Measurements from ENCODE around the gene TSC22D4. TPM values are rescaled to one million over a fixed set of nuclear protein-coding genes. Genes with fewer than 3 reads are reported as not detected.

The TSC22D4 gene
- total RNA-seq, 2 experiments from 2014 or later, result 34.6 to 36.5 TPM

GRCh38 chr7:100476101-100476780 lies 2.8 kb downstream of the TSC22D4 start:
- Mint-ChIP-seq H3K4me3 (peak overlapping the region; percentile 97), H3K27me3 (no peaks in the 10 kb centered on the region), H3K27ac (peak overlapping the region; percentile 86), H3K4me1 (ENCODE audit: low read depth) (peaks cover 49% of the 10 kb centered on the region), H3K36me3 (ENCODE audit: low read depth) (peaks cover 54% of the 10 kb centered on the region), H3K9me3 (no peaks in the 10 kb centered on the region)
- ChIA-PET CTCF (no interaction called here), POLR2A (interaction anchor here (0.6 to 5.1 kb wide), 3 partner anchors 47 to 108 kb away, joined by 4 to 32 read pairs (median 4); partner anchors contain the start of genes MEPCE and ZCWPW1)
- Histone ChIP-seq H3K9me3 (ENCODE audit: control insufficient read depth in 1 of 2, insufficient read depth in 1 of 2, low read length in 2 of 2) (no peaks in the 10 kb centered on the region), H3K27ac (ENCODE audit: low read depth in 1 of 2, low read length in 2 of 2) (peak overlapping the region; percentile 64 to 66), H3K36me3 (ENCODE audit: insufficient read depth, low read length) (peaks cover 59% of the 10 kb centered on the region), H3K4me3 (ENCODE audit: low read length) (peak overlapping the region; percentile 100), H3K27me3 (ENCODE audit: control insufficient read depth in 1 of 2, insufficient read depth in 2 of 2, low read length in 2 of 2) (no peaks in the 10 kb centered on the region), H3K4me1 (ENCODE audit: insufficient read depth, low read length) (peaks cover 65% of the 10 kb centered on the region)
- DNase-seq, result no peak
- TF ChIP-seq, protein P1, sequence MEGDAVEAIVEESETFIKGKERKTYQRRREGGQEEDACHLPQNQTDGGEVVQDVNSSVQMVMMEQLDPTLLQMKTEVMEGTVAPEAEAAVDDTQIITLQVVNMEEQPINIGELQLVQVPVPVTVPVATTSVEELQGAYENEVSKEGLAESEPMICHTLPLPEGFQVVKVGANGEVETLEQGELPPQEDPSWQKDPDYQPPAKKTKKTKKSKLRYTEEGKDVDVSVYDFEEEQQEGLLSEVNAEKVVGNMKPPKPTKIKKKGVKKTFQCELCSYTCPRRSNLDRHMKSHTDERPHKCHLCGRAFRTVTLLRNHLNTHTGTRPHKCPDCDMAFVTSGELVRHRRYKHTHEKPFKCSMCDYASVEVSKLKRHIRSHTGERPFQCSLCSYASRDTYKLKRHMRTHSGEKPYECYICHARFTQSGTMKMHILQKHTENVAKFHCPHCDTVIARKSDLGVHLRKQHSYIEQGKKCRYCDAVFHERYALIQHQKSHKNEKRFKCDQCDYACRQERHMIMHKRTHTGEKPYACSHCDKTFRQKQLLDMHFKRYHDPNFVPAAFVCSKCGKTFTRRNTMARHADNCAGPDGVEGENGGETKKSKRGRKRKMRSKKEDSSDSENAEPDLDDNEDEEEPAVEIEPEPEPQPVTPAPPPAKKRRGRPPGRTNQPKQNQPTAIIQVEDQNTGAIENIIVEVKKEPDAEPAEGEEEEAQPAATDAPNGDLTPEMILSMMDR (IDR thresholded peaks at IDR 0.05), result no peak
- intact Hi-C loops (cut with DNase I, micrococcal nuclease), result loop anchor here in 1 of 2 experiments (5.0 to 10.0 kb wide), 2 partner anchors 201 to 379 kb away; partner anchors contain the start of gene SLC12A9
- ATAC-seq (ENCODE audit: poor library complexity), result no peak

DNA sequence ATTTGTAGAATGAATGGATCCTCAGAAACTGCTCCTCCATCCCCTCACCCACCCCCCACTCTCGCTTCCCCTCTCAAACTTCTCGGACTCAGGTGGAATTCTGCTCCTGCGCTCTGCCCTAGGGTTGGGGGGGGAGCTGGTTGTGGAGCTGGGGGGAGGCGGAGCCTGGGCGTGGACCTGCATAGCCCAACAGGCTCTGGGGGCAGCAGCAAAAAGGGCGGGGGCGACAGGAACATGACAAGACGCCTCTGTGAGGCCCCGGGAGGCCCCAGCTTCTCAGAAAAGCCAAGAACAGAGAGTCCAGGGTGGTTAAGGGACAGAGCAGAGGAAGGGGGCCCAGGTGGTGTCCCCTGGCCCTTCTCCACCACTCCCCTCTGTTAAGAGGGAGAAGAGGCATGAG lies 3.5 kb downstream of the TSC22D4 start:
- CTCF ChIA-PET, result no interaction called here
- TF ChIP-seq, protein P1 (IDR thresholded peaks at IDR 0.05), result no peak
- peak overlapping the region; percentile 64 to 66 for H3K27ac ChIP-seq (ENCODE audit: low read depth in 1 of 2, low read length in 2 of 2)
- H3K4me1 ChIP-seq (ENCODE audit: insufficient read depth, low read length), result peaks cover 64% of the 10 kb centered on the region
- POLR2A ChIA-PET, result interaction anchor here (0.6 to 5.1 kb wide), 4 partner anchors 46 to 109 kb away, joined by 3 to 32 read pairs (median 4); partner anchors contain the start of genes MEPCE and ZCWPW1
- no peaks in the 10 kb centered on the region for H3K9me3 Mint-ChIP-seq
- peak overlapping the region; percentile 97 for H3K4me3 Mint-ChIP-seq
- no peaks in the 10 kb centered on the region for H3K9me3 ChIP-seq (ENCODE audit: control insufficient read depth in 1 of 2, insufficient read depth in 1 of 2, low read length in 2 of 2)
- intact Hi-C loops (cut with DNase I, micrococcal nuclease), result loop anchor here in 1 of 2 experiments (5.0 to 10.0 kb wide), 2 partner anchors 202 to 379 kb away; partner anchors contain the start of gene SLC12A9
- H3K27ac Mint-ChIP-seq, result peak overlapping the region; percentile 86
- H3K27me3 Mint-ChIP-seq, result no peaks in the 10 kb centered on the region
- DNase-seq, result peak in 1 of 14 experiments; percentile 30
- H3K36me3 Mint-ChIP-seq (ENCODE audit: low read depth), result peaks cover 59% of the 10 kb centered on the region
- peaks cover 52% of the 10 kb centered on the region for H3K4me1 Mint-ChIP-seq (ENCODE audit: low read depth)
- H3K36me3 ChIP-seq (ENCODE audit: insufficient read depth, low read length), result peaks cover 62% of the 10 kb centered on the region
- no peak for ATAC-seq (ENCODE audit: poor library complexity)
- H3K27me3 ChIP-seq (ENCODE audit: control insufficient read depth in 1 of 2, insufficient read depth in 2 of 2, low read length in 2 of 2), result no peaks in the 10 kb centered on the region
- peak overlapping the region; percentile 100 for H3K4me3 ChIP-seq (ENCODE audit: low read length)

GRCh38 chr7:100472854-100473499 lies 6.0 kb downstream of the TSC22D4 start:
- no peak overlapping the region for H3K4me3 Mint-ChIP-seq
- ATAC-seq (ENCODE audit: poor library complexity) (no peak), DNase-seq (peak in 3 of 14 experiments; percentile 21 to 60 (median 50))
- peak overlapping the region; percentile 5 to 46 for H3K27ac ChIP-seq (ENCODE audit: low read depth in 1 of 2, low read length in 2 of 2)
- TF ChIP-seq, protein P1 (IDR thresholded peaks at IDR 0.05), result no peak
- peaks cover 55% of the 10 kb centered on the region for H3K4me1 Mint-ChIP-seq (ENCODE audit: low read depth)
- no peaks in the 10 kb centered on the region for H3K9me3 Mint-ChIP-seq
- H3K4me1 ChIP-seq (ENCODE audit: insufficient read depth, low read length), result peaks cover 67% of the 10 kb centered on the region
- no peak overlapping the region for H3K4me3 ChIP-seq (ENCODE audit: low read length)
- POLR2A ChIA-PET, result no interaction called here
- H3K36me3 Mint-ChIP-seq (ENCODE audit: low read depth), result peaks cover 68% of the 10 kb centered on the region
- intact Hi-C loops (cut with DNase I, micrococcal nuclease), result loop anchor here in 1 of 2 experiments (10.0 kb wide), 1 partner anchor 382 kb away; the partner anchor contains the start of gene SLC12A9
- CTCF ChIA-PET, result interaction anchor here (1.4 kb wide), 1 partner anchor 87 kb away, joined by 3 read pairs; no protein-coding TSS in a partner anchor
- peaks cover 82% of the 10 kb centered on the region for H3K36me3 ChIP-seq (ENCODE audit: insufficient read depth, low read length)
- H3K27ac Mint-ChIP-seq, result peak overlapping the region; percentile 86
- no peaks in the 10 kb centered on the region for H3K27me3 ChIP-seq (ENCODE audit: control insufficient read depth in 1 of 2, insufficient read depth in 2 of 2, low read length in 2 of 2)
- H3K9me3 ChIP-seq (ENCODE audit: control insufficient read depth in 1 of 2, insufficient read depth in 1 of 2, low read length in 2 of 2), result no peaks in the 10 kb centered on the region
- H3K27me3 Mint-ChIP-seq, result no peaks in the 10 kb centered on the region

Data from CD4-positive, alpha-beta T cell (primary cell).